NT2/D1 (cell line): ENCODE results near the gene FHOD1.

Experiments
- SUZ12 ChIP-seq: IDR thresholded peaks from 2 replicates; pipeline ENCODE4 v1.6.1; 2011; ENCODE audit not compliant: insufficient read length, insufficient read depth; ENCODE audit errors: extremely low read depth
- YY1 ChIP-seq: IDR thresholded peaks from 2 replicates; pipeline ENCODE4 v1.6.1; 2011; ENCODE audit not compliant: insufficient read length, insufficient read depth
- ZNF274 ChIP-seq: IDR thresholded peaks from 2 replicates; pipeline ENCODE4 v1.6.1; 2011; ENCODE audit warnings: mild to moderate bottlenecking, low read depth, low read length

- TF ChIP-seq YY1, result no peak
- no peak for TF ChIP-seq ZNF274
- no peak for TF ChIP-seq SUZ12
Measured at GRCh38 chr16:67264866-67265265, 17.6 kb upstream of the FHOD1 start.
